Neuronal stem cell (in vitro differentiated cells): Measurements from ENCODE around the gene TMPRSS5.

Experiments
- DNase-seq: peaks from one replicate; pipeline ENCODE4 v3.0.0-alpha.2; 2013; ENCODE audit warnings: low spot score
- H2AFZ ChIP-seq: one replicate; pipeline ENCODE4 v1.6.1; 2013; ENCODE audit warnings: mild to moderate bottlenecking, low read length, inconsistent platforms
- H2AK5ac ChIP-seq: 2 replicates; pipeline ENCODE4 v1.6.1; 2013; ENCODE audit warnings: low read depth, mild to moderate bottlenecking, inconsistent platforms, low read length, moderate library complexity, mixed read lengths
- H2BK120ac ChIP-seq: 2 replicates; pipeline ENCODE4 v1.6.1; 2013; ENCODE audit warnings: low read depth, mild to moderate bottlenecking, inconsistent platforms, low read length, moderate library complexity, mixed read lengths
- H2BK12ac ChIP-seq: one replicate; pipeline ENCODE4 v1.6.1; 2013; ENCODE audit warnings: low read length, inconsistent platforms
- H2BK15ac ChIP-seq: 2 replicates; pipeline ENCODE4 v1.6.1; 2013; ENCODE audit warnings: mild to moderate bottlenecking, low read length, inconsistent platforms, mixed read lengths
- H2BK5ac ChIP-seq: one replicate; pipeline ENCODE4 v1.6.1; 2013; ENCODE audit warnings: inconsistent platforms, mild to moderate bottlenecking, low read length, moderate library complexity
- H3K14ac ChIP-seq: one replicate; pipeline ENCODE4 v1.6.1; 2013; ENCODE audit warnings: low read length, inconsistent platforms
- H3K18ac ChIP-seq: 2 replicates; pipeline ENCODE4 v1.6.1; 2013; ENCODE audit warnings: low read length, inconsistent platforms
- H3K23ac ChIP-seq: 2 replicates; pipeline ENCODE4 v1.6.1; 2013; ENCODE audit warnings: low read depth, mild to moderate bottlenecking, mixed read lengths, low read length, inconsistent platforms; ENCODE audit not compliant: poor library complexity
- H3K27ac ChIP-seq: replicated peaks from 3 replicates; pipeline ENCODE4 v1.5.1; 2013; ENCODE audit warnings: low read length, inconsistent platforms
- H3K27me3 ChIP-seq, 3 experiments: 2 replicates each; pipeline ENCODE4 v1.6.1; 2013; ENCODE audit warnings: low read length in 3 of 3, mild to moderate bottlenecking in 2 of 3, inconsistent platforms in 1 of 3, low read depth in 1 of 3, mixed read lengths in 1 of 3, moderate library complexity in 1 of 3; ENCODE audit not compliant: control insufficient read depth in 3 of 3, insufficient read depth in 3 of 3
- H3K36me3 ChIP-seq, 2 donors: replicated peaks in 1 of 2; 2 replicates each; pipeline ENCODE4 v1.6.1; 2013; ENCODE audit warnings: low read length in 2 of 2; ENCODE audit not compliant: control insufficient read depth in 2 of 2, insufficient read depth in 2 of 2
- H3K4ac ChIP-seq: 2 replicates; pipeline ENCODE4 v1.6.1; 2013; ENCODE audit warnings: inconsistent platforms, mild to moderate bottlenecking, low read length, moderate library complexity
- H3K4me1 ChIP-seq, 2 donors: 1 replicate in 1 of 2; 2 replicates in 1 of 2; pipeline ENCODE4 v1.6.1; 2013; ENCODE audit warnings: low read length in 2 of 2, low read depth in 1 of 2; ENCODE audit not compliant: control insufficient read depth in 2 of 2, insufficient read depth in 1 of 2
- H3K4me2 ChIP-seq: one replicate; pipeline ENCODE4 v1.6.1; 2013; ENCODE audit warnings: mild to moderate bottlenecking, low read length, inconsistent platforms; ENCODE audit not compliant: insufficient read depth, poor library complexity, severe bottlenecking
- H3K4me3 ChIP-seq, 2 donors: 2 replicates each; pipeline ENCODE4 v1.5.1; 2013; ENCODE audit warnings: low read length in 2 of 2, mild to moderate bottlenecking in 2 of 2, inconsistent platforms in 1 of 2, moderate library complexity in 1 of 2
- H3K79me1 ChIP-seq: one replicate; pipeline ENCODE4 v1.6.1; 2013; ENCODE audit warnings: low read depth, mild to moderate bottlenecking, inconsistent platforms, low read length, moderate library complexity
- H3K9ac ChIP-seq: one replicate; pipeline ENCODE4 v1.6.1; 2013; ENCODE audit warnings: mild to moderate bottlenecking, low read depth, low read length, inconsistent platforms; ENCODE audit not compliant: poor library complexity
- H3K9me3 ChIP-seq, 2 donors: replicated peaks in 1 of 2; 2 replicates each; pipeline versions ENCODE3 to v1.6.1; 2013; ENCODE audit warnings: low read length in 2 of 2, mild to moderate bottlenecking in 2 of 2, inconsistent platforms in 1 of 2, low read depth in 1 of 2, mixed read lengths in 1 of 2, moderate library complexity in 1 of 2; ENCODE audit not compliant: control insufficient read depth in 2 of 2, insufficient read depth in 1 of 2
- H4K8ac ChIP-seq: one replicate; pipeline ENCODE4 v1.6.1; 2013; ENCODE audit warnings: low read depth, mild to moderate bottlenecking, inconsistent platforms, low read length, moderate library complexity
- H4K91ac ChIP-seq: one replicate; pipeline ENCODE4 v1.6.1; 2013; ENCODE audit warnings: low read length, low read depth, mild to moderate bottlenecking, inconsistent platforms; ENCODE audit not compliant: poor library complexity
- WGBS, 2 donors: extraction: QIAGEN DNeasy Blood & Tissue Kit; methylation state at CpG; one replicate each; pipeline ENCODE4 v1.1.7; 2013; ENCODE audit warnings: missing lambda C conversion rate in 2 of 2, mixed read lengths in 1 of 2; ENCODE audit not compliant: insufficient read length in 2 of 2, insufficient replicate concordance in 1 of 2; ENCODE audit errors: extremely low coverage in 2 of 2; 5-methylcytosine and 5-hydroxymethylcytosine counted together

Gene TMPRSS5

DNA sequence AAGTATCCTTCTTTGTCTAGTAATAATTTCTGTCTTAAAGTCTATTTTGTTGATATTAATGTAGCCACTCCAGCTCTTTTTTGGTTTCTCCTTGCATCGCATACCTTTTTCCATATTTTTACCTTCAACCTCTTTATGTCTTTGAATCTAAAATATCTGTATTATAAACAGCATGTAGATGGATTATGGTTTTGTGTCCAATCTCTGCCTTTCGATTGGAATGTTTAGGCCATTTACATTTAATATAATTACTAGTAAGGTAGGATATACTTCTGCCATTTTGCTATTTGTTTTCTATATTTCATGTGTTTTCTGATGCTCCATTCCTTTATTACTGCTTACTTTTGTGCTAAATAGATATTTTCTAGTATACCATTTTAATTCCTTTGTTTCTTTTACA is 39.5 kb downstream of the TMPRSS5 start:
- no peak overlapping the region for H2BK5ac ChIP-seq
- H3K4me2 ChIP-seq: no peak overlapping the region
- no peaks in the 10 kb centered on the region for H3K27me3 ChIP-seq
- no peak overlapping the region for H3K23ac ChIP-seq
- H4K91ac ChIP-seq: no peak overlapping the region
- no peak for DNase-seq
- no peak overlapping the region for H3K4me3 ChIP-seq
- H3K9ac ChIP-seq: no peak overlapping the region
- no peak overlapping the region for H2AK5ac ChIP-seq
- no CpG with 5 or more reads among the region's 2 CpGs for WGBS, 2 donors
- no peak overlapping the region for H2AFZ ChIP-seq
- H3K9me3 ChIP-seq: no peaks in the 10 kb centered on the region
- no peak overlapping the region for H3K27ac ChIP-seq
- no peak overlapping the region for H2BK12ac ChIP-seq
- H3K18ac ChIP-seq: no peak overlapping the region
- H3K4me1 ChIP-seq: peaks cover 0 to 2% of the 10 kb centered on the region in 2 donors
- H4K8ac ChIP-seq: no peak overlapping the region
- no peak overlapping the region for H2BK120ac ChIP-seq
- no peak overlapping the region for H2BK15ac ChIP-seq
- H3K4ac ChIP-seq: no peak overlapping the region
- no peaks in the 10 kb centered on the region for H3K36me3 ChIP-seq
- no peak overlapping the region for H3K14ac ChIP-seq
- H3K79me1 ChIP-seq: no peaks in the 10 kb centered on the region

DNA sequence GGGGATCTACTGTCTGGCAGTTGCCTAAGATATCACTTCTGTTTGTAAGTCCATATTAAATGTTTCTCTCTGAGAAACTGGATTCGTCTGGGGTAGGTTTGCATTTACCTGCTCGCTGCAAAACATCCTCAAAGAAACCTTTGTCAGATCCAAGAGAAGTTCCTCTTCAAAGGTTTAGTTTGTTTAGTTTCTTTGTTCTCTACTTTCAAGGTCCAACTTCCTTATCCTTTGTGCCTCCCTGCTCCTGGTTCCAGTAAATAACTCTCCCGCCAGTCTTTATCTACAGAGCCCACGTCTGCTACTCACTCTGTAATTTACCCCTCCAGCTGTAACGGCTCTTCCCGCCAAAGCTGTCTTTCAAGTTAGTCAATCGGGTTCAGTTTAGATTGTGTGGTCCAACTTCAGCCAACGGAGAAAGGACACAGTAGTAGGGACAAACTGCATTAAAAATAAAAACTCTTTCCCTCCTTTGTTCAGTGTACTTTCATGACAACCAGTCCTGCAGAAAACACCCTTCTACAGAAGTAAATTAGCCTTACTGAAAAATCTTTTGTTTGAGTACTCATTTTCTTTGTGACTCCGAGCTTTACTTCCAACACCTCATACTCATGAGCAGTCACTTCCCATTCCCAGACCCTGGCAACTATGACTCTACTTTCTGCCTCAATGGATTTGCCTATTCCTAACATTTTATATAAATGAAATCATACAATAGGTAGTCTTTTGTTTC is 41.0 kb downstream of the TMPRSS5 start:
- Histone ChIP-seq H2AFZ (peak overlapping the region; percentile 39), H4K91ac (no peak overlapping the region), H3K36me3 (no peaks in the 10 kb centered on the region), H2BK12ac (no peak overlapping the region), H3K4me3 (no peak overlapping the region), H3K9me3 (no peaks in the 10 kb centered on the region), H3K79me1 (no peaks in the 10 kb centered on the region), H2BK5ac (no peak overlapping the region), H2AK5ac (no peak overlapping the region), H2BK15ac (no peak overlapping the region), H3K27ac (no peak overlapping the region), H2BK120ac (no peak overlapping the region), H3K4me1 (peaks cover 0 to 2% of the 10 kb centered on the region in 2 donors), H3K9ac (no peak overlapping the region), H3K18ac (no peak overlapping the region), H3K4ac (no peak overlapping the region), H3K14ac (no peak overlapping the region), H3K23ac (no peak overlapping the region), H3K27me3 (no peaks in the 10 kb centered on the region), H4K8ac (no peak overlapping the region), H3K4me2 (no peak overlapping the region)
- DNase-seq: no peak
- no CpG with 5 or more reads among the region's 9 CpGs for WGBS, 2 donors

DNA sequence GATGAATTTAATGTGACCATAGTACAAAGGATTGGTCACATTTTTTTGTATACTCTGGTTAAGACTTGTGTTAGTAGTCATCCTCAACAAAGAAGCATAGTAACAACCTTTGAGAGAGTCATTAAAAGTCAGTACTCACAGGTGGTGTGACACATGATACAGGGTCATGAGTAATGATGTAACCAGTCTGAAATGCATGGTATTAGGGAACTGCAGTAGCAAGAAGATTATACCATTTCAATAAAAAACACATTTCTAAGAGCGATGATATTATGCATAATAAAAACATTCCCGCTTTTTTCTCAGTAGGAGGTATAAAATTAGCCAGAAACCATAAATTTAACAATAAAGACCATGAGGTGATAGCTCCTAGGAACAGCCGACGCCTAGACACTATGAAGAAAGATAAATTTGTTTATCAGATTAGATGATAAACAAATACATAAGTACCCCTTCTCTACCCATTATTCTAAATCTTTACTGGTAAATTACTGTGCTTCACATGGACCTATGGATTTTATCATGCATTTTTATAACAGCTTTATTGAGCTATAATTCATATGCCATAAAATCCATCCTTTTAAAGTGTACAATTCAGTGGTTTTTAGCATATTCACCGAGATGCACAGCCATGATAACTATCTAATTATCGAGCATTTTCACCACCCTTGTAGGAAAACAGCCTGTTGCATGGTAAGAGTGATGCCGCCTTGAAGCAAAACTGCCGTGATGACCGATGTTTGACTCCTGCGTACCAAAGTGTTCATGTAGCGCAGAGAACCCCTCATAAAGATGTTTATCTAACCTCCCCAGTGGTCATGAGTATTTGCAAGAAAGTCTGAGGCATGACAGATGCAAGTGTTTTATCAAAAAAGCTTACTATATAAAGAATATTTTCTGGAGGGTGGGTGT is 41.8 kb downstream of the TMPRSS5 start:
- H3K9me3 ChIP-seq: no peaks in the 10 kb centered on the region
- no peak overlapping the region for H2BK15ac ChIP-seq
- no peaks in the 10 kb centered on the region for H3K36me3 ChIP-seq
- no peak overlapping the region for H2BK5ac ChIP-seq
- H3K14ac ChIP-seq: no peak overlapping the region
- no CpG with 5 or more reads among the region's 11 CpGs for WGBS, 2 donors
- H3K79me1 ChIP-seq: no peaks in the 10 kb centered on the region
- H2AK5ac ChIP-seq: no peak overlapping the region
- no peak overlapping the region for H3K9ac ChIP-seq
- H3K18ac ChIP-seq: no peak overlapping the region
- no peak overlapping the region for H4K91ac ChIP-seq
- H2BK120ac ChIP-seq: no peak overlapping the region
- no peak overlapping the region for H2BK12ac ChIP-seq
- H3K4me2 ChIP-seq: no peak overlapping the region
- H3K4me1 ChIP-seq: no peaks in the 10 kb centered on the region
- no peaks in the 10 kb centered on the region for H3K27me3 ChIP-seq
- H3K4ac ChIP-seq: no peak overlapping the region
- no peak overlapping the region for H3K23ac ChIP-seq
- DNase-seq: no peak
- no peak overlapping the region for H3K4me3 ChIP-seq
- H4K8ac ChIP-seq: no peak overlapping the region
- H3K27ac ChIP-seq: no peak overlapping the region
- H2AFZ ChIP-seq: no peak overlapping the region

DNA sequence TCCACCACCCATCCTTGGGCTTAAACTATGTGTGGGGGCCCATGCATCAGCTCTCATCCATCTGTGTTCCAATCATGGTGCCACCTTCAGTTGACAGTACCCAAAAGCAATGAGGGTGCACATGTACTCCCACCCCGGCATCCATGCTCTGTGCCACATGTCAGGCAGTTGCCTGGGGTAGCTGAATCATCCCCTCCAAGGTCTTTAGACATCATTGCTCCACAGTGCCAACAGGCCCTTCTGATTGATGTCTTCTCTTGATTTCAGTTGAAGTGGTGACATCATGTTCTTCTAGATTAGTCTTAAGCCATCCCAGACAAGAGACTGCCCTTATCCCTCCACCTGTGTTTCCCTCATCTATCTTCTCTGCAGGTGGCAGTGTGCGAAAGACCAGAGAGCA is 42.5 kb downstream of the TMPRSS5 start:
- Histone ChIP-seq H4K8ac (no peak overlapping the region), H3K18ac (peak overlapping the region; percentile 39), H3K4me1 (no peaks in the 10 kb centered on the region), H3K4ac (no peak overlapping the region), H3K4me2 (no peak overlapping the region), H2BK15ac (no peak overlapping the region), H2AK5ac (no peak overlapping the region), H3K36me3 (no peaks in the 10 kb centered on the region), H4K91ac (no peak overlapping the region), H3K9me3 (no peaks in the 10 kb centered on the region), H3K27me3 (no peaks in the 10 kb centered on the region), H3K23ac (no peak overlapping the region), H3K79me1 (no peaks in the 10 kb centered on the region), H3K4me3 (no peak overlapping the region), H2BK12ac (no peak overlapping the region), H3K14ac (no peak overlapping the region), H2BK5ac (peak overlapping the region; percentile 0), H3K9ac (no peak overlapping the region), H2AFZ (no peak overlapping the region), H2BK120ac (no peak overlapping the region), H3K27ac (no peak overlapping the region)
- WGBS, 2 donors: no CpG with 5 or more reads among the region's 2 CpGs
- DNase-seq: no peak
